MM.1S (cell line): ENCODE data around the gene SMC5.

ENCODE experiments used
- DNase-seq: peaks from one replicate; pipeline ENCODE4 v3.0.0-alpha.2; 2015
- H2AFZ ChIP-seq: fragments of 300-600 bp; sonication (generic); 2 replicates; pipeline ENCODE4 v1.6.0; 2016; ENCODE audit warnings: antibody characterized with exemption, low read length
- H3F3A ChIP-seq: fragments of 300-600 bp; sonication (generic); 2 replicates; pipeline ENCODE4 v1.6.1; 2016; ENCODE audit warnings: mild to moderate bottlenecking, antibody characterized with exemption, low read length, moderate library complexity, mixed read lengths; ENCODE audit not compliant: insufficient read depth
- H3K27ac ChIP-seq: fragments of 300-600 bp; sonication (generic); 2 replicates; pipeline ENCODE4 v1.5.1; 2016; ENCODE audit warnings: mild to moderate bottlenecking, low read length
- H3K27me3 ChIP-seq: fragments of 300-600 bp; sonication (generic); replicated peaks from 2 replicates; pipeline ENCODE4 v1.6.0; 2016; ENCODE audit warnings: low read length; ENCODE audit not compliant: insufficient read depth
- H3K36me3 ChIP-seq: fragments of 300-600 bp; sonication (generic); replicated peaks from 2 replicates; pipeline ENCODE4 v1.6.1; 2016; ENCODE audit warnings: mild to moderate bottlenecking, low read length, mixed read lengths; ENCODE audit not compliant: insufficient read depth
- H3K4me1 ChIP-seq: fragments of 300-600 bp; sonication (generic); 2 replicates; pipeline ENCODE4 v1.6.1; 2016; ENCODE audit warnings: low read length, mixed read lengths
- H3K4me2 ChIP-seq: fragments of 300-600 bp; sonication (generic); 2 replicates; pipeline ENCODE4 v1.6.0; 2016; ENCODE audit warnings: low read depth, low read length
- H3K4me3 ChIP-seq: fragments of 300-600 bp; sonication (generic); 2 replicates; pipeline ENCODE4 v1.5.1; 2016; ENCODE audit warnings: low read length, mixed read lengths
- H3K79me2 ChIP-seq: fragments of 300-600 bp; sonication (generic); 2 replicates; pipeline ENCODE4 v1.6.1; 2016; ENCODE audit warnings: mixed run types, low read length, mixed read lengths
- H3K9ac ChIP-seq: fragments of 300-600 bp; sonication (generic); 2 replicates; pipeline ENCODE4 v1.6.1; 2016; ENCODE audit warnings: low read length, mixed read lengths
- H3K9me2 ChIP-seq: fragments of 300-600 bp; sonication (generic); replicated peaks from 2 replicates; pipeline ENCODE4 v1.6.1; 2016; ENCODE audit warnings: mild to moderate bottlenecking, low read length, mixed read lengths; ENCODE audit not compliant: insufficient read depth
- H3K9me3 ChIP-seq: fragments of 300-600 bp; sonication (generic); replicated peaks from 2 replicates; pipeline ENCODE4 v1.6.1; 2016; ENCODE audit warnings: mild to moderate bottlenecking, low read length, mixed read lengths; ENCODE audit not compliant: insufficient read depth
- H4K20me1 ChIP-seq: fragments of 300-600 bp; sonication (generic); 2 replicates; pipeline ENCODE4 v1.6.1; 2016; ENCODE audit warnings: mild to moderate bottlenecking, low read length, moderate library complexity, mixed read lengths; ENCODE audit not compliant: insufficient read depth
- EZH2 ChIP-seq: fragments of 300-600 bp; sonication (generic); optimal IDR thresholded peaks from 2 replicates; pipeline ENCODE3; 2017; ENCODE audit warnings: low read depth, mild to moderate bottlenecking, antibody characterized with exemption, low read length, mixed read lengths
- EZH2phosphoT487 ChIP-seq: fragments of 300-600 bp; sonication (generic); IDR thresholded peaks from 2 replicates; pipeline ENCODE4 v1.6.1; 2018; ENCODE audit warnings: antibody characterized with exemption, low read length
- TF ChIP-seq, protein P1 (sequence below): fragments of 300-600 bp; sonication (generic); IDR thresholded peaks from 2 replicates; pipeline ENCODE4 v1.5.1; 2016; ENCODE audit warnings: antibody characterized with exemption, low read length, mixed read lengths

The SMC5 gene

DNA sequence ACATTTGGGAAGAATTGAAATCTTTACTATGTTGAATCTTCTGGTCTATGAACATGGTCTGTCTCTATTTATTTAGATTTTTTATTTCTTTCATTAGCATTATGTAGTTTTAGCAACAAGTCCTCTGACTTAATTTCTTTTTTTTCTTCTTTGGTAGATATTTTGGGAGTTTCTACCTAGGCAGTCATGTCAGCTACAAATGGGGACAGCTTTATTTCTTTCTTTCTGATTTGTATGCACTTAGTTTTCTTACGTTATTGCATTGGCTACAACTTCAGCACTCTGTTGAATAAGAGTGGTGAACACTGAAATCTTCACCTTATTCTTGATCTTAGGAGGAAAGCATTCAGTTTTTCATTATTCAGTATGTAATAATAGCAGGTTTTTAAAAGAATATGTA lies 33.5 kb downstream of the SMC5 start:
- no peaks in the 10 kb centered on the region for H4K20me1 ChIP-seq

DNA sequence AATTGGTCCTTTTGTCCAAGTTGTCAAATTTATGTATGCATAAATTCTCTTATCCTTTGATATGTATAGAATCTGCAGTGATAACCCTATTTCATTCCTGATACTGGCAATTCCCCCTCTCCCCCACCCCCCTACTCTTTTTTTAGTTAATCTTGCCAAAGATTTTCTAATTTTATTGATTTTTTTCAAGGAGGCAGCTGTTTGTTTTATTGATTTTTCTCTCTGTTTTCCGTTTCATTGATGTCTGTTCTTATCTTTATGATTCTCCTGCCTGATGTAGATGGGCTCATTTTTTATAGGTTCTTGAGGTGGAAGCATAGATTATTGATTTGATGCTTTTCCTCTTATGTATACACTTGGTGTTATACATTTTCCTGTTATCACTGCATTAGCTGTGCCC lies 34.4 kb downstream of the SMC5 start:
- Histone ChIP-seq H3K27ac (no peak overlapping the region), H3K9me3 (no peaks in the 10 kb centered on the region), H2AFZ (no peak overlapping the region), H3K4me1 (no peaks in the 10 kb centered on the region), H3K9ac (no peak overlapping the region), H3F3A (no peaks in the 10 kb centered on the region), H4K20me1 (no peaks in the 10 kb centered on the region), H3K9me2 (no peaks in the 10 kb centered on the region), H3K79me2 (0 out of 2 replicates have a peak, but pooled peaks cover 13% of the 10 kb centered on the region), H3K36me3 (peaks cover 4% of the 10 kb centered on the region; the same call in 1 of the 2 replicates), H3K4me3 (no peak overlapping the region), H3K27me3 (no peaks in the 10 kb centered on the region), H3K4me2 (no peak overlapping the region)
- DNase-seq = no peak
- TF ChIP-seq EZH2 = no peak
- no peak for TF ChIP-seq EZH2phosphoT487
- TF ChIP-seq, protein P1, sequence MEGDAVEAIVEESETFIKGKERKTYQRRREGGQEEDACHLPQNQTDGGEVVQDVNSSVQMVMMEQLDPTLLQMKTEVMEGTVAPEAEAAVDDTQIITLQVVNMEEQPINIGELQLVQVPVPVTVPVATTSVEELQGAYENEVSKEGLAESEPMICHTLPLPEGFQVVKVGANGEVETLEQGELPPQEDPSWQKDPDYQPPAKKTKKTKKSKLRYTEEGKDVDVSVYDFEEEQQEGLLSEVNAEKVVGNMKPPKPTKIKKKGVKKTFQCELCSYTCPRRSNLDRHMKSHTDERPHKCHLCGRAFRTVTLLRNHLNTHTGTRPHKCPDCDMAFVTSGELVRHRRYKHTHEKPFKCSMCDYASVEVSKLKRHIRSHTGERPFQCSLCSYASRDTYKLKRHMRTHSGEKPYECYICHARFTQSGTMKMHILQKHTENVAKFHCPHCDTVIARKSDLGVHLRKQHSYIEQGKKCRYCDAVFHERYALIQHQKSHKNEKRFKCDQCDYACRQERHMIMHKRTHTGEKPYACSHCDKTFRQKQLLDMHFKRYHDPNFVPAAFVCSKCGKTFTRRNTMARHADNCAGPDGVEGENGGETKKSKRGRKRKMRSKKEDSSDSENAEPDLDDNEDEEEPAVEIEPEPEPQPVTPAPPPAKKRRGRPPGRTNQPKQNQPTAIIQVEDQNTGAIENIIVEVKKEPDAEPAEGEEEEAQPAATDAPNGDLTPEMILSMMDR = no peak

More for the DNA sequence above, 33.5 kb downstream of the SMC5 start:
- TF ChIP-seq, protein P1 = no peak
- TF ChIP-seq EZH2phosphoT487 (no peak), EZH2 (no peak)
- Histone ChIP-seq H3F3A (no peaks in the 10 kb centered on the region), H3K27ac (no peak overlapping the region), H3K79me2 (0 out of 2 replicates have a peak, but pooled peaks cover 13% of the 10 kb centered on the region), H3K4me3 (no peak overlapping the region), H3K36me3 (no peaks in the 10 kb centered on the region; the same call in 1 of the 2 replicates), H3K9me2 (no peaks in the 10 kb centered on the region), H3K27me3 (no peaks in the 10 kb centered on the region), H3K9ac (no peak overlapping the region), H3K9me3 (no peaks in the 10 kb centered on the region), H3K4me1 (no peaks in the 10 kb centered on the region), H2AFZ (no peak overlapping the region), H3K4me2 (no peak overlapping the region)
- no peak for DNase-seq

DNA sequence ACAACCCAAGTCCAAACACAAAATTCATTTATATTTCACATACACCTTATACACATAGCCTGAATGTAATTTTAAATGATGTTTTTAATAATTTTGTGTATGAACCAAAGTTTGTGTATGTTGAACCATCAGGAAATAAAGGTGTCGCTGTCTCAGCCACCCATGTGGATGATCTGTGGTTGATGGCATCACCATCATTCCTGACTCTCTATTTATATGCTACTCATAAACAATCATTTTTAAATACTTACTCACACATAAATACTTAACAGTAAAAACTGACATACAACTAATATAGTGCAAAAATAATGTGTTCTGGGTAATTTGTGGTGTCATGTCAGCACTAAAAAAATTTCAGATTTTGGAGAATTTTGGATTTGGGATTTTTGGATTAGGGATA lies 38.4 kb downstream of the SMC5 start:
- Histone ChIP-seq H3K4me3 (no peak overlapping the region), H3K27ac (no peak overlapping the region), H3K9me3 (no peaks in the 10 kb centered on the region), H3K27me3 (no peaks in the 10 kb centered on the region), H3K9me2 (no peaks in the 10 kb centered on the region), H4K20me1 (no peaks in the 10 kb centered on the region), H3K9ac (no peak overlapping the region), H3F3A (no peaks in the 10 kb centered on the region), H3K36me3 (peaks cover 8% of the 10 kb centered on the region; the same call in 1 of the 2 replicates), H3K4me2 (no peak overlapping the region), H3K79me2 (0 out of 2 replicates have a peak, but pooled peaks cover 5% of the 10 kb centered on the region), H2AFZ (no peak overlapping the region), H3K4me1 (no peaks in the 10 kb centered on the region)
- TF ChIP-seq EZH2phosphoT487 (no peak), EZH2 (no peak)
- TF ChIP-seq, protein P1 = no peak
- no peak for DNase-seq
